ENCODE measurements around the gene KRTAP21-2.

- TF ChIP-seq, protein P1, sequence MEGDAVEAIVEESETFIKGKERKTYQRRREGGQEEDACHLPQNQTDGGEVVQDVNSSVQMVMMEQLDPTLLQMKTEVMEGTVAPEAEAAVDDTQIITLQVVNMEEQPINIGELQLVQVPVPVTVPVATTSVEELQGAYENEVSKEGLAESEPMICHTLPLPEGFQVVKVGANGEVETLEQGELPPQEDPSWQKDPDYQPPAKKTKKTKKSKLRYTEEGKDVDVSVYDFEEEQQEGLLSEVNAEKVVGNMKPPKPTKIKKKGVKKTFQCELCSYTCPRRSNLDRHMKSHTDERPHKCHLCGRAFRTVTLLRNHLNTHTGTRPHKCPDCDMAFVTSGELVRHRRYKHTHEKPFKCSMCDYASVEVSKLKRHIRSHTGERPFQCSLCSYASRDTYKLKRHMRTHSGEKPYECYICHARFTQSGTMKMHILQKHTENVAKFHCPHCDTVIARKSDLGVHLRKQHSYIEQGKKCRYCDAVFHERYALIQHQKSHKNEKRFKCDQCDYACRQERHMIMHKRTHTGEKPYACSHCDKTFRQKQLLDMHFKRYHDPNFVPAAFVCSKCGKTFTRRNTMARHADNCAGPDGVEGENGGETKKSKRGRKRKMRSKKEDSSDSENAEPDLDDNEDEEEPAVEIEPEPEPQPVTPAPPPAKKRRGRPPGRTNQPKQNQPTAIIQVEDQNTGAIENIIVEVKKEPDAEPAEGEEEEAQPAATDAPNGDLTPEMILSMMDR (IDR thresholded peaks at IDR 0.05; ENCODE audit: low read depth, low read length, poor library complexity, severe bottlenecking): no peak
- no peak for TF ChIP-seq EZH2phosphoT487 (IDR thresholded peaks at IDR 0.05; ENCODE audit: borderline replicate concordance, low read length)
These were observed 39.6 kb downstream of the KRTAP21-2 start for GRCh38 chr21:30707409-30707808.

Data from DOHH2 (cell line).